ENCODE data around the gene TRPM3. TPM values are rescaled to one million over a fixed set of nuclear protein-coding genes. Genes with fewer than 3 reads are reported as not detected.

TRPM3 gene
- total RNA-seq, 2 experiments from 2014 or later, result not detected

DNA sequence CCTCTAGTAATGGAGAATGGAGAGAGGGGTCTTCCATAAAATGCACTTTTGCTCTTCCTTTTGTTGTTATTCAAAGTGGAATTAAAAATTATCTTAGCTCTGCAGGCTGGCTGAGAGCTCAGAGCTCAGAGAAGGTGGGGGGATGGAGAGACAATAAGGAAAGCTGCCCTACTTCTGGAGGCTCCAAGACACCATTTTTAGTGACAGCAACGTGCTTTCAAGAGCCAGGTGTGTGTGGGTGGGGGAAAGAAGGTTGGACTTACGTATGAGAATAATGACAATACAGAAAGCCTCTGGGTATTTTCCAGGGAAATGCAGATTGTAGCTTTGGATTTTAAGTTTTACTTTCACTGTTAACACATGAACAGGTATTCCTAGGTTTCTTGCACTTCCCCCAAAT lies 173.9 kb downstream of the TRPM3 start:
- Mint-ChIP-seq H3K4me1 (ENCODE audit: low read depth) (no peaks in the 10 kb centered on the region), H3K36me3 (ENCODE audit: low read depth) (no peaks in the 10 kb centered on the region), H3K27ac (no peak overlapping the region), H3K27me3 (no peaks in the 10 kb centered on the region), H3K9me3 (no peaks in the 10 kb centered on the region), H3K4me3 (no peak overlapping the region)
- Histone ChIP-seq H3K9me3 (ENCODE audit: control insufficient read depth in 1 of 2, insufficient read depth in 1 of 2, low read length in 2 of 2) (peaks cover 0 to 3% of the 10 kb centered on the region in 2 experiments), H3K36me3 (ENCODE audit: insufficient read depth, low read length) (no peaks in the 10 kb centered on the region), H3K27me3 (ENCODE audit: control insufficient read depth in 1 of 2, insufficient read depth in 2 of 2, low read length in 2 of 2) (peaks cover 0 to 6% of the 10 kb centered on the region in 2 experiments), H3K4me1 (ENCODE audit: insufficient read depth, low read length) (no peaks in the 10 kb centered on the region), H3K4me3 (ENCODE audit: low read length) (no peak overlapping the region), H3K27ac (ENCODE audit: low read depth in 1 of 2, low read length in 2 of 2) (no peak overlapping the region)
- TF ChIP-seq, protein P1, sequence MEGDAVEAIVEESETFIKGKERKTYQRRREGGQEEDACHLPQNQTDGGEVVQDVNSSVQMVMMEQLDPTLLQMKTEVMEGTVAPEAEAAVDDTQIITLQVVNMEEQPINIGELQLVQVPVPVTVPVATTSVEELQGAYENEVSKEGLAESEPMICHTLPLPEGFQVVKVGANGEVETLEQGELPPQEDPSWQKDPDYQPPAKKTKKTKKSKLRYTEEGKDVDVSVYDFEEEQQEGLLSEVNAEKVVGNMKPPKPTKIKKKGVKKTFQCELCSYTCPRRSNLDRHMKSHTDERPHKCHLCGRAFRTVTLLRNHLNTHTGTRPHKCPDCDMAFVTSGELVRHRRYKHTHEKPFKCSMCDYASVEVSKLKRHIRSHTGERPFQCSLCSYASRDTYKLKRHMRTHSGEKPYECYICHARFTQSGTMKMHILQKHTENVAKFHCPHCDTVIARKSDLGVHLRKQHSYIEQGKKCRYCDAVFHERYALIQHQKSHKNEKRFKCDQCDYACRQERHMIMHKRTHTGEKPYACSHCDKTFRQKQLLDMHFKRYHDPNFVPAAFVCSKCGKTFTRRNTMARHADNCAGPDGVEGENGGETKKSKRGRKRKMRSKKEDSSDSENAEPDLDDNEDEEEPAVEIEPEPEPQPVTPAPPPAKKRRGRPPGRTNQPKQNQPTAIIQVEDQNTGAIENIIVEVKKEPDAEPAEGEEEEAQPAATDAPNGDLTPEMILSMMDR (IDR thresholded peaks at IDR 0.05), result no peak
- DNase-seq (no peak), ATAC-seq (ENCODE audit: poor library complexity) (no peak)
- intact Hi-C loops (cut with DNase I, micrococcal nuclease), result no loop called here
- ChIA-PET CTCF (no interaction called here), POLR2A (no interaction called here)

DNA sequence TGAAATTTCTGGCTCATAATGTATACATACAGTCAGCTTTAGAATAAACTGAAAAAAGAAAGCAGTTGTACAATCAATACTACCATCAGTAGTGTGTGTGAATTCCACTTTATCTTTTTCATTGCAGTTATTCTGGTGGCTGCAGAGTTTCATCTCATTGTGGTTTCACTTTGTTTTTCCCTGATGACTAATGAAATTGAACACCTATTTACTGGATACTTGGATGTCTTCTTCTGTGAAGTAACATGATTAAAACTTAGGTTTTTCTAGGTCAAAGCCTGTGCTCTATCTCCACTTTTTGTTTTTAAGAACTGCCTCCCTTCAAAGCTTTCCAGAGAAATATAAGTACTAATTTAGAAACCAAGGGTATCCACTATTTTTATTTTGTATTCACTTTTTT lies 174.3 kb downstream of the TRPM3 start:
- H3K27ac ChIP-seq (ENCODE audit: low read depth in 1 of 2, low read length in 2 of 2), result no peak overlapping the region
- no peak for ATAC-seq (ENCODE audit: poor library complexity)
- intact Hi-C loops (cut with DNase I, micrococcal nuclease), result no loop called here

DNA sequence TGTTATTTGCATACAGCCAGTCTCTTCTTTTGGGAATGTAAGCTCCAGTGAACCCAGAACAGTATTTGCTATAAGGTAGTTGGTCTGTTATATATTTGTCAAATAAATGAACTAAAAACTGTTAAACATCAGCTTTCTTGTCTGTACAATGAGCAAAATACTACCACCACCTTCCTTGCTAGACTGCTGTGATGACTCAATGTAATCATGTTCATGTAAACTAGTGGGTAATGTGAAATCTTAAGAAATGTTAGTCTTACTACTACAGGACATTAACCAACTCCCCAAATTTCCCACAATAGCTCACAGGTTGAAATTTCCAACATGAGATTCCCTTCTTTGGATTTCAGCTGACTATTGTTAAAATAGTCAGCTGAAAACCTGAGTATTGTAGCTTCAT lies 176.1 kb downstream of the TRPM3 start:
- ChIA-PET CTCF (interaction anchor here (0.7 kb wide), 2 partner anchors 21 to 39 kb away, joined by 3 to 4 read pairs; no protein-coding TSS in a partner anchor), POLR2A (no interaction called here)
- ATAC-seq (ENCODE audit: poor library complexity), result no peak
- no peaks in the 10 kb centered on the region for H3K9me3 Mint-ChIP-seq
- Histone ChIP-seq H3K36me3 (ENCODE audit: insufficient read depth, low read length) (no peaks in the 10 kb centered on the region), H3K4me3 (ENCODE audit: low read length) (no peak overlapping the region), H3K9me3 (ENCODE audit: control insufficient read depth in 1 of 2, insufficient read depth in 1 of 2, low read length in 2 of 2) (peaks cover 0 to 3% of the 10 kb centered on the region in 2 experiments), H3K27ac (ENCODE audit: low read depth in 1 of 2, low read length in 2 of 2) (no peak overlapping the region), H3K4me1 (ENCODE audit: insufficient read depth, low read length) (no peaks in the 10 kb centered on the region), H3K27me3 (ENCODE audit: control insufficient read depth in 1 of 2, insufficient read depth in 2 of 2, low read length in 2 of 2) (peaks cover 0 to 1% of the 10 kb centered on the region in 2 experiments)
- TF ChIP-seq, protein P1 (IDR thresholded peaks at IDR 0.05), result no peak
- no peak for DNase-seq
- no peaks in the 10 kb centered on the region for H3K27me3 Mint-ChIP-seq
- no peaks in the 10 kb centered on the region for H3K4me1 Mint-ChIP-seq (ENCODE audit: low read depth)
- no peaks in the 10 kb centered on the region for H3K36me3 Mint-ChIP-seq (ENCODE audit: low read depth)
- intact Hi-C loops (cut with DNase I, micrococcal nuclease), result no loop called here
- H3K4me3 Mint-ChIP-seq, result no peak overlapping the region
- no peak overlapping the region for H3K27ac Mint-ChIP-seq

More for the DNA sequence above, 174.3 kb downstream of the TRPM3 start:
- no peak for DNase-seq
- Mint-ChIP-seq H3K27ac (no peak overlapping the region), H3K9me3 (no peaks in the 10 kb centered on the region), H3K4me1 (ENCODE audit: low read depth) (no peaks in the 10 kb centered on the region), H3K4me3 (no peak overlapping the region), H3K36me3 (ENCODE audit: low read depth) (no peaks in the 10 kb centered on the region), H3K27me3 (no peaks in the 10 kb centered on the region)
- Histone ChIP-seq H3K4me1 (ENCODE audit: insufficient read depth, low read length) (no peaks in the 10 kb centered on the region), H3K4me3 (ENCODE audit: low read length) (no peak overlapping the region), H3K36me3 (ENCODE audit: insufficient read depth, low read length) (no peaks in the 10 kb centered on the region), H3K27me3 (ENCODE audit: control insufficient read depth in 1 of 2, insufficient read depth in 2 of 2, low read length in 2 of 2) (peaks cover 0 to 6% of the 10 kb centered on the region in 2 experiments), H3K9me3 (ENCODE audit: control insufficient read depth in 1 of 2, insufficient read depth in 1 of 2, low read length in 2 of 2) (peaks cover 0 to 3% of the 10 kb centered on the region in 2 experiments)
- TF ChIP-seq, protein P1 (IDR thresholded peaks at IDR 0.05), result no peak
- ChIA-PET POLR2A (no interaction called here), CTCF (no interaction called here)

Measured in CD4-positive, alpha-beta T cell (primary cell).